ENCODE measurements around the gene YIPF5. TPM values are rescaled to one million over a fixed set of nuclear protein-coding genes. Genes with fewer than 3 reads are reported as not detected.
A peak's percentile ranks its signal among the peaks of the same experiment; 100 is the strongest.

YIPF5 gene
- polyA plus RNA-seq, 1 experiment, result 142 TPM

- Histone ChIP-seq H3K27ac (ENCODE audit: low read depth, low read length) (no peak overlapping the region), H3K27me3 (ENCODE audit: control insufficient read depth, insufficient read depth, low read length) (no peaks in the 10 kb centered on the region), H3K4me3 (ENCODE audit: low read depth, low read length) (no peak overlapping the region), H3K9me3 (ENCODE audit: control insufficient read depth, insufficient read depth, low read length) (no peaks in the 10 kb centered on the region)
- ChIA-PET POLR2A (no interaction called here), CTCF (no interaction called here)
- no peak for DNase-seq (ENCODE audit: low read depth, low spot score)
- TF ChIP-seq, protein P1, sequence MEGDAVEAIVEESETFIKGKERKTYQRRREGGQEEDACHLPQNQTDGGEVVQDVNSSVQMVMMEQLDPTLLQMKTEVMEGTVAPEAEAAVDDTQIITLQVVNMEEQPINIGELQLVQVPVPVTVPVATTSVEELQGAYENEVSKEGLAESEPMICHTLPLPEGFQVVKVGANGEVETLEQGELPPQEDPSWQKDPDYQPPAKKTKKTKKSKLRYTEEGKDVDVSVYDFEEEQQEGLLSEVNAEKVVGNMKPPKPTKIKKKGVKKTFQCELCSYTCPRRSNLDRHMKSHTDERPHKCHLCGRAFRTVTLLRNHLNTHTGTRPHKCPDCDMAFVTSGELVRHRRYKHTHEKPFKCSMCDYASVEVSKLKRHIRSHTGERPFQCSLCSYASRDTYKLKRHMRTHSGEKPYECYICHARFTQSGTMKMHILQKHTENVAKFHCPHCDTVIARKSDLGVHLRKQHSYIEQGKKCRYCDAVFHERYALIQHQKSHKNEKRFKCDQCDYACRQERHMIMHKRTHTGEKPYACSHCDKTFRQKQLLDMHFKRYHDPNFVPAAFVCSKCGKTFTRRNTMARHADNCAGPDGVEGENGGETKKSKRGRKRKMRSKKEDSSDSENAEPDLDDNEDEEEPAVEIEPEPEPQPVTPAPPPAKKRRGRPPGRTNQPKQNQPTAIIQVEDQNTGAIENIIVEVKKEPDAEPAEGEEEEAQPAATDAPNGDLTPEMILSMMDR (IDR thresholded peaks at IDR 0.05; ENCODE audit: low read depth, low read length), result no peak
These were observed 3.3 kb upstream of the YIPF5 start for GRCh38 chr5:144173766-144174165.

GRCh38 chr5:144169904-144170275, 569 bp downstream of the YIPF5 start:
- CTCF ChIA-PET, result interaction anchor here (1.1 to 1.5 kb wide), 2 partner anchors 11 to 28 kb away, joined by 3 to 4 read pairs; no protein-coding TSS in a partner anchor
- peak overlapping the region; percentile 87 for H3K4me3 ChIP-seq (ENCODE audit: low read depth, low read length)
- H3K27ac ChIP-seq (ENCODE audit: low read depth, low read length), result peak overlapping the region; percentile 88
- POLR2A ChIA-PET, result interaction anchor here (0.7 to 1.5 kb wide), 5 partner anchors 18 to 1067 kb away, joined by 3 to 9 read pairs (median 3); no protein-coding TSS in a partner anchor
- no peaks in the 10 kb centered on the region for H3K9me3 ChIP-seq (ENCODE audit: control insufficient read depth, insufficient read depth, low read length)
- TF ChIP-seq, protein P1 (IDR thresholded peaks at IDR 0.05; ENCODE audit: low read depth, low read length), result no peak
- H3K27me3 ChIP-seq (ENCODE audit: control insufficient read depth, insufficient read depth, low read length), result no peaks in the 10 kb centered on the region
- DNase-seq (ENCODE audit: low read depth, low spot score), result no peak

DNA sequence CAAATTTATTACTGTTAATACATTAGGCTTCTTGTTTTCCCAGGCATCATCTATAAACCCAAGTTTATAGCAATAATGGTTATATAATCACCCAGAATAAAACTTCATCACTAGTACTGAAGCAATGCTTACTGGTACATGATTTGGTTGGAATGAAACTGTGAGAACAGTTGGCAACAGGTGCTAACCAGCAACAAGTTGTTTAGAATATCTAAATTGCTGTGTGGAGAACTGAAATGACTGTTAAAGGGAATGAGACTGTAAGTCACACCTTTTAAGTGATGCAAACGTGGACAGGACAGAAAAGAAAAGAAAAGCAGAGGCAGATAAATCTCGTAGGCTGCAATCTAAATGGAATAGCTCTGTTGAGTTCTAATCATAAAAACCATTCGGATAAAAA, 2.5 kb downstream of the YIPF5 start:
- TF ChIP-seq, protein P1 (IDR thresholded peaks at IDR 0.05; ENCODE audit: low read depth, low read length), result no peak
- ChIA-PET CTCF (interaction anchor here (1.0 kb wide), 1 partner anchor 20 kb away, joined by 4 read pairs; no protein-coding TSS in a partner anchor), POLR2A (no interaction called here)
- no peaks in the 10 kb centered on the region for H3K9me3 ChIP-seq (ENCODE audit: control insufficient read depth, insufficient read depth, low read length)
- no peak for DNase-seq (ENCODE audit: low read depth, low spot score)
- H3K27ac ChIP-seq (ENCODE audit: low read depth, low read length), result no peak overlapping the region
- H3K4me3 ChIP-seq (ENCODE audit: low read depth, low read length), result no peak overlapping the region
- H3K27me3 ChIP-seq (ENCODE audit: control insufficient read depth, insufficient read depth, low read length), result no peaks in the 10 kb centered on the region

GRCh38 chr5:144166696-144167095, 3.8 kb downstream of the YIPF5 start:
- no peak overlapping the region for H3K27ac ChIP-seq (ENCODE audit: low read depth, low read length)
- TF ChIP-seq, protein P1 (IDR thresholded peaks at IDR 0.05; ENCODE audit: low read depth, low read length), result no peak
- CTCF ChIA-PET, result no interaction called here
- no peak for DNase-seq (ENCODE audit: low read depth, low spot score)
- POLR2A ChIA-PET, result no interaction called here
- H3K27me3 ChIP-seq (ENCODE audit: control insufficient read depth, insufficient read depth, low read length), result no peaks in the 10 kb centered on the region
- H3K4me3 ChIP-seq (ENCODE audit: low read depth, low read length), result no peak overlapping the region
- H3K9me3 ChIP-seq (ENCODE audit: control insufficient read depth, insufficient read depth, low read length), result no peaks in the 10 kb centered on the region

DNA sequence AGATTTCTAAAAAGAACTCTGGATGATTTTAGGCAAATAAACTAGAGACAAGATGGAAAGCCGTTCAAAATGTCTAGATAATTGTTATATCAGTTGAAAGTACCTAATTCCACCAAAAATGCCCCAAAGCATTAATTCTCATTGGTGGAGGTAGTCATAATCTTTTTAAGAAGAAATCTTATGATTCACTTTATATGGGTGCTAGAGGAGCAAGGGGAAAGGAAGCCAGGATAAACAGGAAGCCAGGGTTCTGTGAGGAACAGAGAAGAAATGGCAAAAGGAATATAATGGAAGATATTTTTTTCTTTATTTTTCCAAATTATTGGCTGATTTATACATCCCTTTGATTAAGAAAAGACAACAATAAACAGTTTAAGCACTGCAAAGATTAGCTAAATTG, 7.8 kb downstream of the YIPF5 start:
- H3K27ac ChIP-seq (ENCODE audit: low read depth, low read length), result no peak overlapping the region
- TF ChIP-seq, protein P1 (IDR thresholded peaks at IDR 0.05; ENCODE audit: low read depth, low read length), result no peak
- no peak for DNase-seq (ENCODE audit: low read depth, low spot score)
- H3K4me3 ChIP-seq (ENCODE audit: low read depth, low read length), result no peak overlapping the region
- CTCF ChIA-PET, result no interaction called here
- H3K27me3 ChIP-seq (ENCODE audit: control insufficient read depth, insufficient read depth, low read length), result no peaks in the 10 kb centered on the region
- POLR2A ChIA-PET, result no interaction called here
- no peaks in the 10 kb centered on the region for H3K9me3 ChIP-seq (ENCODE audit: control insufficient read depth, insufficient read depth, low read length)
